Tibial nerve (tissue), 4 donors: ENCODE results near the gene ANKRD39. TPM values are rescaled to one million over a fixed set of nuclear protein-coding genes. Genes with fewer than 3 reads are reported as not detected.

Source experiments
- DNase-seq, 2 donors: peaks; one replicate each; pipeline ENCODE4 v3.0.0-alpha.2; 2019; ENCODE audit warnings: low spot score in 2 of 2
- H3K27ac ChIP-seq, 4 donors: fragments of 200-600 bp; sonication (generic) in 3 of 4; one replicate each; pipeline ENCODE4 v1.5.1; 2017 to 2019; ENCODE audit warnings: mild to moderate bottlenecking in 1 of 4
- H3K27me3 ChIP-seq, 2 donors: fragments of 200-600 bp; sonication (generic) in 1 of 2; one replicate each; pipeline versions ENCODE4 v1.5.1 to v1.6.0; 2017 to 2019
- H3K36me3 ChIP-seq, 3 donors: fragments of 200-600 bp; sonication (generic); one replicate each; pipeline ENCODE4 v1.5.1; 2018 to 2019
- H3K4me1 ChIP-seq, 4 donors: fragments of 200-600 bp; sonication (generic) in 3 of 4; one replicate each; pipeline ENCODE4 v1.5.1; 2017 to 2019
- H3K4me3 ChIP-seq, 4 donors: fragments of 200-600 bp; sonication (generic) in 3 of 4; one replicate each; pipeline ENCODE4 v1.5.1; 2017 to 2019; ENCODE audit warnings: mild to moderate bottlenecking in 1 of 4, moderate library complexity in 1 of 4
- H3K9me3 ChIP-seq, 4 donors: fragments of 200-600 bp; sonication (generic) in 3 of 4; one replicate each; pipeline ENCODE4 v1.5.1; 2017 to 2019
- EP300 ChIP-seq, 2 donors: sonication (generic); formaldehyde crosslinking; IDR thresholded peaks; one replicate each; pipeline ENCODE4 v1.6.1; 2017; ENCODE audit warnings: antibody characterized with exemption in 2 of 2, mild to moderate bottlenecking in 1 of 2
- POLR2A ChIP-seq, 2 donors: fragments of 450-650 bp; IDR thresholded peaks; one replicate each; pipeline ENCODE4 v1.6.1; 2017; ENCODE audit warnings: antibody characterized with exemption in 2 of 2, mild to moderate bottlenecking in 2 of 2, moderate library complexity in 2 of 2
- WGBS, 2 donors: methylation state at CpG; one replicate each; pipeline ENCODE4 v1.1.5; 2018; 5-methylcytosine and 5-hydroxymethylcytosine counted together
- total RNA-seq, 4 donors: library from RNA; depleted of rRNA; stranded (reverse); fragments of >200 nt; gene quantifications; one replicate each; pipeline ENCODE4 v1.1.0, GENCODE V29; 2016
- TF ChIP-seq, protein P1 (sequence below), 5 experiments: fragments of 200-600 bp in 3 of 5; fragments of 450-650 bp in 2 of 5; sonication (generic) in 3 of 5; IDR thresholded peaks; one replicate each; pipeline ENCODE4 v1.5.1; 2016 to 2019; ENCODE audit warnings: antibody characterized with exemption in 5 of 5, mild to moderate bottlenecking in 3 of 5, moderate library complexity in 2 of 5

Gene ANKRD39
- total RNA-seq, 4 donors from 2014 or later: 13.8 to 23.7 (median 19.5) TPM

DNA sequence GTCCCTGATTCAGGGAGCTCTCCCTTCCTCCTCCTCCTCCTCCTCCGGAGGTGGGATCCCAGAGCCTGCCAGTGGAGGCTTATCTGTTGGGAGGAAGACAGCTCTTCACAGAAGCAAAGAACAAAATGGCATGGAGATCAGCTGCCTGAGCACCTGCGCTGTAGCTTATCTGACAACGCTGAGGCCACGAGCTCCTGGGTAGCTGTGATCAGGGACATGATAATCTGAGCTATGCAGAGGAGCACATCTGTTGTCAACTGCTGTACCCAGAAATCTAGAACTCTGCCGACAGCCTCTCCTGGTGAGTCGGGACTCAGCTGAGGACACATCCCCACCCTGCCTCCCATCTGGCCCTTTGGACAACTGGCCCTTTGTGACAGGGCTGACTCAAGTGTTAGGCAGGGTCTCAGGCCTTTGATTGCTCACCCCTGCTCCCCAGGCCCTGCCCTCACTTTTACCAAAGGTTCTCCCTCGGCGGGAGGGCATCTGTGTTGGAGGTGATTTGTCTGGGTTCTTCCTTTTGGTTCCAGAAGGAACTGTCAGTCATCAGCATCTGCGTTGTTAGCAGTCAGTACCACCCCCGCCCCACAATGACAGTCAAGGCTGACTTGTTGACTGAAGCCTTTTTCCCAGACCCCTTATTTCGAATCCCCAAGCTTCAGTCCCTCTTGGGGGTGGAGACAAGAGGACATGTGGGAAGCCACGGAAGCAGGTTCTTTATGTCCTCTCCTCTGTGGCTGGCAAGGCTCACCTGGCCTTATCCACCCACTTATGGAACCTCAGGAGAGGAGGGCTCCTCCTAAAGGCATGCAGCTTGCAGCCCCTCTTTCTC, 47.6 kb downstream of the ANKRD39 start:
- H3K27me3 ChIP-seq: no peaks in the 10 kb centered on the region
- no peak overlapping the region for H3K4me3 ChIP-seq
- peaks cover 0 to 23% (median 6%) of the 10 kb centered on the region in 4 donors for H3K4me1 ChIP-seq
- 71 to 77% methylated on average over 10 to 12 of the region's 12 CpGs for WGBS, 2 donors
- H3K36me3 ChIP-seq: peaks cover 0 to 27% (median 0%) of the 10 kb centered on the region in 3 donors
- TF ChIP-seq EP300 (IDR thresholded peaks at IDR 0.05) (no peak), POLR2A (IDR thresholded peaks at IDR 0.05) (no peak)
- TF ChIP-seq, protein P1, sequence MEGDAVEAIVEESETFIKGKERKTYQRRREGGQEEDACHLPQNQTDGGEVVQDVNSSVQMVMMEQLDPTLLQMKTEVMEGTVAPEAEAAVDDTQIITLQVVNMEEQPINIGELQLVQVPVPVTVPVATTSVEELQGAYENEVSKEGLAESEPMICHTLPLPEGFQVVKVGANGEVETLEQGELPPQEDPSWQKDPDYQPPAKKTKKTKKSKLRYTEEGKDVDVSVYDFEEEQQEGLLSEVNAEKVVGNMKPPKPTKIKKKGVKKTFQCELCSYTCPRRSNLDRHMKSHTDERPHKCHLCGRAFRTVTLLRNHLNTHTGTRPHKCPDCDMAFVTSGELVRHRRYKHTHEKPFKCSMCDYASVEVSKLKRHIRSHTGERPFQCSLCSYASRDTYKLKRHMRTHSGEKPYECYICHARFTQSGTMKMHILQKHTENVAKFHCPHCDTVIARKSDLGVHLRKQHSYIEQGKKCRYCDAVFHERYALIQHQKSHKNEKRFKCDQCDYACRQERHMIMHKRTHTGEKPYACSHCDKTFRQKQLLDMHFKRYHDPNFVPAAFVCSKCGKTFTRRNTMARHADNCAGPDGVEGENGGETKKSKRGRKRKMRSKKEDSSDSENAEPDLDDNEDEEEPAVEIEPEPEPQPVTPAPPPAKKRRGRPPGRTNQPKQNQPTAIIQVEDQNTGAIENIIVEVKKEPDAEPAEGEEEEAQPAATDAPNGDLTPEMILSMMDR (IDR thresholded peaks at IDR 0.05): no peak
- no peaks in the 10 kb centered on the region for H3K9me3 ChIP-seq
- peak overlapping the region in 1 of 4 donors; percentile 14 for H3K27ac ChIP-seq
- DNase-seq: no peak

DNA sequence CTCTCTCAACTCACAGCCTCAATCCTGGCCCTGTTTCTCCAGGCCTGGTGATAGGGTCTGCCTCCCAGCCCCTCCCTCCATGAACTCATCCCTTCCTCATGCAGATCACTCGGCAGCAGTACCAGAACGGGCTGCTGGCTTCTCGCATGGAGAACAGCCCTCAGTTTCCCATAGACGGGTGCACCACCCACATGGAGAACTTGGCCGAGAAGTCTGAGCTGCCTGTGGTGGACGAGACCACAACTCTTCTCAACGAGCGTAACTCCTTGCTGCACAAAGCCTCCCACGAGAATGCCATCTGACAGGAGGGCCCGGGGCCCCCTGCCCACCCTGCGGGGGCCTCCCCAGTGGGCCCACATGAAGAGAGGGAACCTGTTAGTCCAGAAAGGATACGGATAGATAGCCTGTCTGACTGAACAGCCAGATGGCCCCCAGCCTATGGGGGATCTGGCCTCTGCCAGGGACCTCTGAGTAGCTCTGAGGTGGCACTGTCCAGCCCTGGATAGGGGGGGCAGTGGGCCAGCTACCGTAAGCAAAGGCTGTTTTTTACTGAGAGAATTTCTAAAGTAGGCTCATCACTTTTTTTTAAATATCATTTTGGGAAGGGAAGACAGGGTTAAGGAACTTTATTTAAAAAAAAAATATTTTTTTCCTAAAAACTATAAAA, 48.5 kb downstream of the ANKRD39 start:
- WGBS, 2 donors: 65 to 68% methylated on average over 12 to 13 of the region's 13 CpGs
- Histone ChIP-seq H3K4me1 (peaks cover 0 to 20% (median 2%) of the 10 kb centered on the region in 4 donors), H3K27ac (peak overlapping the region in 2 of 4 donors; percentile 13 to 14), H3K27me3 (no peaks in the 10 kb centered on the region), H3K9me3 (no peaks in the 10 kb centered on the region), H3K4me3 (no peak overlapping the region), H3K36me3 (peaks cover 0 to 31% (median 0%) of the 10 kb centered on the region in 3 donors)
- no peak for DNase-seq
- TF ChIP-seq POLR2A (IDR thresholded peaks at IDR 0.05) (no peak), EP300 (IDR thresholded peaks at IDR 0.05) (no peak)
- TF ChIP-seq, protein P1 (IDR thresholded peaks at IDR 0.05): no peak

DNA sequence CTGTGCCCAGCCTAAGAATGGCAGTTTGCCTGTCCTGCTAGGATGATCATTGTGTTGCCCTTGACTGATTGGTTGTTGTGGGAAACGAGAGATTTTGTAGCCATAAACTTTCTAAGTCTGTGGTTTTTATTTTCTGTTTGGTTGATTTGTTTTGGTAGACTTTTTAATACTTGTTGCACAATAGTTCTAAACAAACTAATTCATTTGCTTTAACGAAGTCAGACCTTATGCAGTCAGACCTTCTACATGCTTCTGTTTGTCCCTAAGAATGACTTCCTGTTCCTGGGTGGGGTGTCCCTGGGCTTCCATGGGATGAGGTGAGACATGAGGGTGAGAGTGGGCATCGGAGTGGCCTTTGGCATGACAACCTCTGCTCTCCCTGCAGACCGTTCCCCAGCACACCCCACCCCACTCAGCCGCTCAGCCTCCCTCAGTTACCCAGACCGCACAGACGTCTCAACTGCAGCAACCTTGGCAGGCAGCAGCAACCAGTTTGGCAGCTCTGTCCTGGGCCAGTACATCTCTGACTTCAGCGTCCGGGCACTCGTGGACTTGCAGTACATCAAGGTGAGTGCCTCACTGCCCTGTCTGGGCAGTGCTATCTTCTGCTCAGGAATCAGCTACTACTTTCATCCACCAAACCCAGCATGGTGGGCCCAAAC, 49.5 kb downstream of the ANKRD39 start:
- no peak for DNase-seq

DNA sequence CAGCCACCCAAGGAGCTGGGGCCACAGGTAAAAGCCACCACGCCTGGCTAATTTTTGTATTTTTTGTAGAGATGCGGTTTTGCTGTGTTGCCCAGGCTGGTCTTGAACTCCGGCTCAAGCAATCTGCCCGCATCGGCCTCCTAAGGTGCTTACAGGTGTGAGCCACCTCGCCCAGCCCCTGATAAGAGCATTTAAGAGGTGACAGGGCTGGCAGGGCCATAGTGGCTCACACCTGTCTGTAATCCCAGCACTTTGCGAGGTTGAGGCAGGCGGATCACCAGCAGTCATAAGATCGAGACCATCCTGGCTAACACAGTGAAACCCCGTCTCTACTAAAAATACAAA, 50.7 kb downstream of the ANKRD39 start:
- Histone ChIP-seq H3K36me3 (peaks cover 0 to 37% (median 0%) of the 10 kb centered on the region in 3 donors), H3K4me1 (peaks cover 0 to 17% (median 2%) of the 10 kb centered on the region in 4 donors), H3K27me3 (no peaks in the 10 kb centered on the region), H3K4me3 (no peak overlapping the region), H3K27ac (peak overlapping the region in 3 of 4 donors; percentile 18 to 69 (median 68)), H3K9me3 (no peaks in the 10 kb centered on the region)
- 93 to 96% methylated on average over 10 of the region's 10 CpGs for WGBS, 2 donors
- TF ChIP-seq, protein P1 (IDR thresholded peaks at IDR 0.05): no peak
- TF ChIP-seq EP300 (IDR thresholded peaks at IDR 0.05) (no peak), POLR2A (IDR thresholded peaks at IDR 0.05) (no peak)
- no peak for DNase-seq

More for the DNA sequence above, 49.5 kb downstream of the ANKRD39 start:
- no peak overlapping the region for H3K27ac ChIP-seq
- no peak overlapping the region for H3K4me3 ChIP-seq
- peaks cover 0 to 20% (median 2%) of the 10 kb centered on the region in 4 donors for H3K4me1 ChIP-seq
- WGBS, 2 donors: 79 to 81% methylated on average over 10 of the region's 10 CpGs
- TF ChIP-seq POLR2A (IDR thresholded peaks at IDR 0.05) (no peak), EP300 (IDR thresholded peaks at IDR 0.05) (no peak)
- TF ChIP-seq, protein P1 (IDR thresholded peaks at IDR 0.05): no peak
- no peaks in the 10 kb centered on the region for H3K9me3 ChIP-seq
- H3K27me3 ChIP-seq: no peaks in the 10 kb centered on the region
- peaks cover 0 to 37% (median 0%) of the 10 kb centered on the region in 3 donors for H3K36me3 ChIP-seq
